RCC 7860 (cell line): ENCODE measurements around the gene REEP3.
"Not testable (repeated sequence)": the region's sequence is repeated elsewhere in the genome, so short reads cannot be mapped to it uniquely, and the experiment has no call there.

Experiments used
- DNase-seq: peaks from one replicate; pipeline ENCODE4 v3.0.0-alpha.2; 2015; ENCODE audit warnings: low spot score
- FAIRE-seq: peaks from 2 replicates; lab custom pipeline; 2012; peaks lifted over from hg19 to GRCh38; lab: Jason Lieb, UNC

REEP3 gene

DNA sequence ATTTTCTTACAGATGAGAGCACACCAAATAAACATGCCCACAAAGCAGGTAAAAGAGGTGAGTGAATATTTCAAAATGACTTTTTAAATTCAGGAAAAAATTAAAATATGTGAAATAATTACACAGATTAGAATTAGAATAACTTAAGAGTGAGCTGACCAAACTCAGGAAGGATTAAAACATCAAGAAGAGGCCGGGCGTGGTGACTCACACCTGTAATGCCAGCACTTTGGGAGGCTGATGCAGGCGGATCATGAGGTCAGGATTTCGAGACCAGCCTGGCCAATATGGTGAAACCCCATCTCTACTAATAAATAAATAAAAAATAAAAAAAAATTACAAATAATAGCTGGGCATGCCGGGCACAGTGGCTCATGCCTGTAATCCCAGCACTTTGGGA is 140.1 kb downstream of the REEP3 start:
- FAIRE-seq (no peak), DNase-seq (no peak)

GRCh38 chr10:63664341-63664885 is 143.2 kb downstream of the REEP3 start:
- FAIRE-seq (no peak), DNase-seq (no peak)

DNA sequence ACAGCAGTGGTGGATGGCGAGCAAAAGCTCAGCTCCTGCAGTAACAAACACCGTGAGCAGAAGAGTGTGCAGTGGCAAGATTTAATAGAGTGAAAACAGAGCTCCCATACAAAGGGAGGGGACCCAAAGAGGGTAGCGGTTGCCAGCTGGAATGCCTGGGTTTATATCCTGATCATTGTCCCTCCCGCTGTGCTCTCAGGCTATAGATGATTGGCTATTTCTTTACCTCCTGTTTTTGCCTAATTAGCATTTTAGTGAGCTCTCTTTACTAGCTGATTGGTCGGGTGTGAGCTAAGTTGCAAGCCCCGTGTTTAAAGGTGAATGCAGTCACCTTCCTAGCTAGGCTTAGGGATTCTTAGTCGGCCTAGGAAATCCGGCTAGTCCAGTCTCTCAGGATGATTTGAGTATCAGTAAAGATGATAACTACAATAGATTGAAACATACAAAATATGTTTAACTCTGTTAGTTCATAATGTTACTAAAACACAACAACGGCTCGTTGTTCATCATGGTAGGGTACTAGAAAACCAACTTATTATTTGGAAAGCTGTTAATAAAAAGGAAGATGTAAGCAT is 143.9 kb downstream of the REEP3 start:
- not testable (repeated sequence) for FAIRE-seq

DNA sequence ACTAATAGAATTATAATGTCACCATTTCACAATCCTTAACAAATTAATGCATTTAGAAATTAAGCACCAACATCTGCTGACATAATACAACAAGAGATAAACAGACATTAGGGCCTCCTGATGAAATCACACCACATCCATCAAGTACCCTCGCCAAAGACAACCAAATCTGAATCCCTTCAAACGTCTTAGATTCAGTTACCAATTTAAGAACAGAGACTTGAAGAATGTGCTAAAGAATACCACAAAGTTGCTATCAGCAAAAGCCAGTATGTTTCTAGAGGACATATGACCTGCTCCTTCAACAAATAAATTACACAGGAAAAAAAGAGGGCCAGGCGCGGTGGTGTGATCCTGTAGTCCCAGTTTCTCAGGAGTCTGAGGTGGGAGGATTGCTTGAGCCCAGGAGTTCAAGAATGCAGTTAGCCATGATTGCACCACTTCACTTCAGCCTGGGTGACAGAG is 144.5 kb downstream of the REEP3 start:
- FAIRE-seq, result no peak
- DNase-seq, result no peak

More for the DNA sequence above, 143.9 kb downstream of the REEP3 start:
- not testable (repeated sequence) for DNase-seq

DNA sequence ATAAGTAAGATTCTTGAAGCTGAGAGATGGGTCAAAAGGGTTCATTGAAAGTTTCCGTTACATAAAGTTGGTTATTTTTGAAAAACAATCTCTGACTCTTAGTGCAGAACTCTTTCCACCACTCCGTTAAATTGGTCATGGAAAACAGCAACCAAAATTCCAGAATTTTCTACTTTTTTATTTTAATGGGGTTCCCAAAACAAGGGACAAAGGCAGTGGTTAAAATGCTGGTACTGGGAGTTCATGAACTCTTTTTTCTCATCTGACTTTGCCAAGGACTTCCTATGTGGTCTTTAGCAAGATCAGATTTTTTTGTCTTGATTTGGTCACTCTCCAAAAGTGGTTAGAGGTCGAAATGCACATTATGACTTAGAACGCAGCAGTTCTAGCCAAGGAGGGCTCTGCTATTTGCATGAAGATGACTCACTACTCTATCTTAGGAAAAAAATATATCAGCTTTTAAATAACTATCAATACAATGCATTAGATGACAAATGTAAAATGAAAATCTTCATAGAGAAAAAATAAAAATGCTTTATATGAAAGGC is 145.7 kb downstream of the REEP3 start:
- FAIRE-seq, result peak; percentile 62
- no peak for DNase-seq

DNA sequence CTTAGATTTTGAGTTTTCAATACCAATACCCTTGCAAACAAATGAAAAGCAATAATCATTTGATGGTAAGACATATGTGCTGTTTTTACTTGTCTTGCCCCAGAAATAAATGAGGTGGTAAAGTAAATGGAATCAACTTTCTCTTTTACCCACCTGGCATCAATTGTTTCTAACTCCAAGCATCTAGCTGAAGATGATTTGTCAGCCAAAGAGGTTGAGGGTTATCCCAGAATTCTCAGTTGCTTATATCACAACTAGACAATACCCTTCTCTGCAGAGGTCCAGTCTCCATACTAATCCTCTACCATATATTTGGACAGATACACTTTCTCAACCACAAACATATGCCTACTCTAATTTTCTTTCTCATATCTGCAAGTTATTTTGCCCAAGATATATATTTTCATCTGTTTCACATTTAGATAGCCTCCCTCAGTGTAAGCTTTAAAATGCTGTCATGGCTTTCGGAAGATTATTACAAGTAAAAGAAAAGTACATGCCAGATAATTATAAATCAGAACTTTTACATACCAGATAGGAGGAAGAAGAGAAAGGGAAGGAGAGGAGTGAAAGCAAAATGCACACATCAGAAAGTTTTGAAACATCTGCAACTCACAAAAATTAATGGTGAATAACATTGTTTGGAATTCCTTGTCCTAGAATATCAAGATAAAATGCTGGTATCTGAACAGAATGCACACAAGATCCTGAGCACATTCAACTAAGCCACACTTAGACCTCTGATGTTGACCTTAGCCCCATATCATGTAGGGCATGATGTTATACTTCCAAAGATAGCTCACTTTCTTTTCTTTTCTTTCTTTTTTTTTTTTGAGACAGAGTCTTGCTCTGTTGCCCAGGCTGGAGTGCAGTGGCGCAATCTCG is 146.6 kb downstream of the REEP3 start:
- FAIRE-seq, result no peak

GRCh38 chr10:63670291-63670898 is 149.2 kb downstream of the REEP3 start:
- DNase-seq (no peak), FAIRE-seq (no peak)

More for the DNA sequence above, 146.6 kb downstream of the REEP3 start:
- DNase-seq, result no peak

DNA sequence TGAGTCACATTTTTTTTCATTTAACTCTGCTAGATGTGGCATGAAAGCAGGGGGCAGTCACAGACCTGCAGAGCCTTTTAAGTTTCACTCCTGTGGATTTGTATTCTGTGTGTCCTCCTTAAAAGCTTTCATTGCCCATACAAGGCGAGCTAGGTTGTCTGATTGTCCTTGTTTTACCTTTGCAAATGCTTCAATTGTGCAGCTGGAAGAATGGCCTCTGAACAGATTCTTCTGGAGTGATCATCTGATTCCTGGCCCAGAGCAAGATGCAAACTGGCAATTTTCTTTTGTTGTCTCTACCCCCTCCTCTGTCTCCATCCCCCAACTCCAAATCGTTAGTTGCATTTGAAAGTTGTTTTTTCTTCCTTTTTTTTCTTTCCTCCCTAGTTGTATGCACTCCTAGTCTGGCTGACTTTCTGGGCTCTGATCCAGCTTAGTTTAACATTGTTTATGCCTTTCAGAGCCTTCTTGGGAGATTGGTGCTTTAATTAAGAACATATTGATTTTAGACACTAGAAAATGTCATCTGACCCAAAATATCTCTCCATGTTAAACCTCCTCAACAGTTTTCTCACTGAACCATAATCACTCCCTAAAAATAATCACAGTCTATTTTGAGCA is 150.2 kb downstream of the REEP3 start:
- no peak for DNase-seq
- no peak for FAIRE-seq

DNA sequence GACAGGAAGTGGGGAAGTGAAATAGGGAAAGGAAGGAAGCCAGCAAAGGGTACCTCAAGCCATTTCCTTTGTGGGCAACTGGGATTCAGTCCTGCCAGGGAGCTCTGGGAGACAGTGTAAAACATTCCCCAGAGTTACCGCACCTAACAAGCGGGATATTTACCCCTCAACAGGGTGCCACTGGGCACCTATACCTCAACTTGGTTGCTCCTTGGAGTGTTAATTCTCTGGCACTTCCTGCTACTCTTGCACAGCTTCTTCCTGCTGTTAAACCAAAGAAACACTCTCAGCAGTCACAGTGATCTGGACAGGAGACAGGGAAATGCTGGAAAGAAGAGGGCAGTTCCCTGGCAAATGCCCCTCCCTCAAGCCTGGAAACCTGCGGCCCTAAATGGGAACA is 151.3 kb downstream of the REEP3 start:
- DNase-seq (no peak), FAIRE-seq (no peak)

- FAIRE-seq, result no peak
- no peak for DNase-seq
These were observed 152.0 kb downstream of the REEP3 start for GRCh38 chr10:63673246-63673645.

DNA sequence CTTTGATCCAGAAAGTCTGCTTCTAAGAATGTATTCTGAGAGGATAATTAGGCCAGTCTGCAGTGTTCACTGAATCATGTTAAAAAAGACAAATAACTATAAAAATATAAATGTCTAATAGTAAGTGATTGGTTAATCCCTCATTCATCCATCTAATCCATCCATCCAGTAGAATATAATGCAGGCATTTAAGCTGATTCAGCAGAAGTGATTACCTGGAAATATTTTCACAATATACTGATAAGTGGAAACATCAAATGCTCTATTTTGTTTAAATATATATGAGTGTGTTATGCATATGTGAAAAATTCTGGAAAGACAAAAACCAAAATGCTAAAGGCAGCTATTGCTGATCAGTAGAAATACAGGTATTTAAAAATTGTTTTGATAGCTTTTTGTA is 152.6 kb downstream of the REEP3 start:
- FAIRE-seq, result no peak
- DNase-seq, result no peak
